GM12891 (cell line): ENCODE data around the gene EGFLAM.

Experiments used
- PAX5 ChIP-seq: IDR thresholded peaks from 2 replicates; pipeline ENCODE4 v1.6.1; 2011; ENCODE audit warnings: low read length, moderate library complexity, mild to moderate bottlenecking; ENCODE audit not compliant: insufficient read depth, severe bottlenecking
- POLR2A ChIP-seq: IDR thresholded peaks from 2 replicates; pipeline ENCODE4 v1.6.1; 2011; ENCODE audit warnings: low read depth, low read length, control low read depth
- POLR2AphosphoS5 ChIP-seq: IDR thresholded peaks from 2 replicates; pipeline ENCODE4 v1.6.1; 2011; ENCODE audit warnings: low read depth, low read length, control low read depth
- TAF1 ChIP-seq: IDR thresholded peaks from 2 replicates; pipeline ENCODE4 v1.6.1; 2011; ENCODE audit warnings: low read depth, low read length, control low read depth

DNA sequence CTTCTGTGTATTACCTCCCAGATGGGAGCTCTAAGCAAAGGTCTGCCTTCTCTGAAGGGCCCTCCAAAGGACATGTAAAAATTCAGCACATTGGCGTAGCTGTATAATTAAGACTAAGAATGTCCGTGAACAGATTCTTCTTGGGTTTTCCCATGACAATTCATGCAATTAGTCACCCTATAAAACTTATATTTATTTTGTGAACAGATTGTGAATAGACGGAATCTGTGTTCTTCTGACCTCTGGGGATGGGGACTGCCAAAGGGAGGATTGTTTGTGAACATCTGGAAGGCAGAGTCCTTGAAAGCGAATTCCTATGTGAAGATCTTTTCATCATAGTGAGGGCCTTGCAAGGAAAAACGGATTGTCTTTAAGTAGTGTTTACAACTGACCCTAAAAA lies 111.3 kb downstream of the EGFLAM start:
- TF ChIP-seq TAF1 (no peak), PAX5 (no peak), POLR2A (no peak), POLR2AphosphoS5 (no peak)
